ENCODE results near the gene CALU.

DNA sequence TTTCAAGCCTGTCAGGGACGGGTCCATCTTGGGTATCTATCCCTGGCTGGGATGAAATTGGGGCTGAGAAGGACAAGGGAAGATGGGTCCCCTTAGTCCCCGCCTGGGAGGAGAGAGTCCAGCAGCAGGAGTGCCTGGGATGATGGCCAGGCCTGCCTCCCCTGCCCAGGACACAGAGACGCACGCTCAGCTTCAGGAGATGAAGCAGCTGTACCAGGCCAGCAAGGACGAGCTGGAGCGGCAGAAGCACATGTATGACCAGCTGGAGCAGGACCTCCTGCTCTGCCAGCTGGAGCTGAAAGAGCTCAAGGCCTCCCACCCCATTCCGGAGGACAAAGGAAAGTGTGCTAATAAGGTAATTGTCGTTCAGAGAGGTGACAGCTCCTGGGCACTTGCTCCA is 68.0 kb downstream of the CALU start:
- TF ChIP-seq, protein P1, sequence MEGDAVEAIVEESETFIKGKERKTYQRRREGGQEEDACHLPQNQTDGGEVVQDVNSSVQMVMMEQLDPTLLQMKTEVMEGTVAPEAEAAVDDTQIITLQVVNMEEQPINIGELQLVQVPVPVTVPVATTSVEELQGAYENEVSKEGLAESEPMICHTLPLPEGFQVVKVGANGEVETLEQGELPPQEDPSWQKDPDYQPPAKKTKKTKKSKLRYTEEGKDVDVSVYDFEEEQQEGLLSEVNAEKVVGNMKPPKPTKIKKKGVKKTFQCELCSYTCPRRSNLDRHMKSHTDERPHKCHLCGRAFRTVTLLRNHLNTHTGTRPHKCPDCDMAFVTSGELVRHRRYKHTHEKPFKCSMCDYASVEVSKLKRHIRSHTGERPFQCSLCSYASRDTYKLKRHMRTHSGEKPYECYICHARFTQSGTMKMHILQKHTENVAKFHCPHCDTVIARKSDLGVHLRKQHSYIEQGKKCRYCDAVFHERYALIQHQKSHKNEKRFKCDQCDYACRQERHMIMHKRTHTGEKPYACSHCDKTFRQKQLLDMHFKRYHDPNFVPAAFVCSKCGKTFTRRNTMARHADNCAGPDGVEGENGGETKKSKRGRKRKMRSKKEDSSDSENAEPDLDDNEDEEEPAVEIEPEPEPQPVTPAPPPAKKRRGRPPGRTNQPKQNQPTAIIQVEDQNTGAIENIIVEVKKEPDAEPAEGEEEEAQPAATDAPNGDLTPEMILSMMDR (IDR thresholded peaks at IDR 0.05; ENCODE audit: poor library complexity, severe bottlenecking): no peak
- TF ChIP-seq POLR2AphosphoS5 (IDR thresholded peaks at IDR 0.05): no peak
- TF ChIP-seq EP300 (conservative IDR thresholded peaks at IDR 0.05; ENCODE audit: poor library complexity, severe bottlenecking): no peak
